RWPE2 (cell line): ENCODE measurements around the gene DEXI.
"Not testable (repeated sequence)": the region's sequence is repeated elsewhere in the genome, so short reads cannot be mapped to it uniquely, and the experiment has no call there.

Source experiments
- ATAC-seq: fragments of 200-7000 bp; cut with Tn5 transposase; 3 replicates; pipeline ENCODE4 v1.9.1; 2021; ENCODE audit warnings: low read depth
- DNase-seq: peaks from one replicate; pipeline ENCODE4 v3.0.0-alpha.2; 2020; ENCODE audit warnings: low spot score
- H3K27ac ChIP-seq: fragments of 450-650 bp; 2 replicates; pipeline ENCODE4 v1.5.1; 2017; ENCODE audit warnings: mild to moderate bottlenecking; ENCODE audit not compliant: poor library complexity, severe bottlenecking
- H3K27me3 ChIP-seq: fragments of 250-450 bp; sonication (Bioruptor Pico); 2 replicates; pipeline ENCODE4 v1.5.1; 2021; ENCODE audit warnings: mild to moderate bottlenecking, moderate library complexity; ENCODE audit not compliant: insufficient read depth, poor library complexity, severe bottlenecking
- H3K36me3 ChIP-seq: fragments of 250-450 bp; sonication (Bioruptor Pico); 2 replicates; pipeline ENCODE4 v1.5.1; 2020; ENCODE audit warnings: low read depth, mild to moderate bottlenecking, moderate library complexity
- H3K4me1 ChIP-seq: fragments of 250-450 bp; sonication (Bioruptor Pico); 2 replicates; pipeline ENCODE4 v1.5.1; 2021; ENCODE audit warnings: mild to moderate bottlenecking, moderate library complexity; ENCODE audit not compliant: insufficient read depth, poor library complexity, severe bottlenecking
- H3K4me3 ChIP-seq: fragments of 250-450 bp; sonication (Bioruptor Pico); 2 replicates; pipeline ENCODE4 v1.5.1; 2021; ENCODE audit warnings: mild to moderate bottlenecking, moderate library complexity; ENCODE audit not compliant: severe bottlenecking
- H3K9me3 ChIP-seq: fragments of 250-450 bp; sonication (Bioruptor Pico); 2 replicates; pipeline ENCODE4 v1.5.1; 2021; ENCODE audit warnings: mild to moderate bottlenecking, moderate library complexity; ENCODE audit not compliant: severe bottlenecking
- CTCF ChIP-seq: fragments of 450-650 bp; IDR thresholded peaks from one replicate; pipeline ENCODE4 v1.5.1; 2017; ENCODE audit warnings: mild to moderate bottlenecking, moderate library complexity; ENCODE audit not compliant: poor library complexity, severe bottlenecking

DEXI gene

GRCh38 chr16:10946308-10946707 lies 4.0 kb upstream of the DEXI start:
- ATAC-seq (peak; percentile 33; the same call in 2 of the 3 replicates), DNase-seq (no peak)
- Histone ChIP-seq H3K27me3 (no peaks in the 10 kb centered on the region), H3K36me3 (no peaks in the 10 kb centered on the region), H3K27ac (peak overlapping the region; percentile 34), H3K4me1 (peaks cover 30% of the 10 kb centered on the region), H3K4me3 (no peak overlapping the region), H3K9me3 (no peaks in the 10 kb centered on the region)
- TF ChIP-seq CTCF: no peak

- no peak for TF ChIP-seq CTCF
- Histone ChIP-seq H3K4me3 (peak overlapping the region; percentile 50), H3K27ac (peak overlapping the region; percentile 34), H3K27me3 (no peaks in the 10 kb centered on the region), H3K4me1 (peaks cover 22% of the 10 kb centered on the region), H3K9me3 (no peaks in the 10 kb centered on the region), H3K36me3 (no peaks in the 10 kb centered on the region)
- no peak for DNase-seq
- ATAC-seq: no peak
These were observed 3.0 kb upstream of the DEXI start for GRCh38 chr16:10945065-10945787.

GRCh38 chr16:10944249-10945064 lies 2.2 kb upstream of the DEXI start, which contains the start of gene CLEC16A:
TSS of gene CLEC16A (plus strand) at chr16:10944564. CDS start at chr16:10944718, 154 bp downstream.
- 0 out of 2 replicates have a peak, but pooled peaks cover 4% of the 10 kb centered on the region for H3K36me3 ChIP-seq
- peak within 1 kb of the TSS; percentile 34 for H3K27ac ChIP-seq
- no peaks in the 10 kb centered on the region for H3K27me3 ChIP-seq
- DNase-seq: peak; percentile 97
- peak within 1 kb of the TSS; percentile 50 for H3K4me3 ChIP-seq
- peak; percentile 79 for ATAC-seq
- H3K9me3 ChIP-seq: no peaks in the 10 kb centered on the region
- peaks cover 17% of the 10 kb centered on the region for H3K4me1 ChIP-seq
- TF ChIP-seq CTCF: no peak

GRCh38 chr16:10943064-10943353 lies 741 bp upstream of the DEXI start:
- H3K36me3 ChIP-seq: 0 out of 2 replicates have a peak, but pooled peaks cover 6% of the 10 kb centered on the region
- no peak overlapping the region for H3K4me3 ChIP-seq
- no peak for ATAC-seq
- no peaks in the 10 kb centered on the region for H3K9me3 ChIP-seq
- DNase-seq: no peak
- TF ChIP-seq CTCF: no peak
- no peak overlapping the region for H3K27ac ChIP-seq
- H3K4me1 ChIP-seq: peaks cover 17% of the 10 kb centered on the region
- no peaks in the 10 kb centered on the region for H3K27me3 ChIP-seq

GRCh38 chr16:10941935-10942351 lies 325 bp downstream of the DEXI start:
- H3K36me3 ChIP-seq, DNase-seq, H3K27me3 ChIP-seq, H3K9me3 ChIP-seq: not testable (repeated sequence)
- peak overlapping the region; percentile 43 for H3K27ac ChIP-seq
- ATAC-seq: peak; percentile 1; the same call in 1 of the 3 replicates
- H3K4me1 ChIP-seq: peaks cover 17% of the 10 kb centered on the region
- peak overlapping the region; percentile 47 for H3K4me3 ChIP-seq
